HUDEP-2 (cell line): ENCODE results near the gene DRC1.
"Not testable (repeated sequence)": the region's sequence is repeated elsewhere in the genome, so short reads cannot be mapped to it uniquely, and the experiment has no call there.

ENCODE experiments used
- DNase-seq, 76 experiments: peaks; one replicate each; lab custom pipeline; 2025; ENCODE audit not compliant: unreplicated experiment in 76 of 76; lab: John Stamatoyannopoulos, UW

DRC1 gene

GRCh38 chr2:26462100-26462499 is 60.4 kb downstream of the DRC1 start:
- no peak for DNase-seq

GRCh38 chr2:26462511-26463243 is 61.0 kb downstream of the DRC1 start:
- peak in 23 of 76 experiments; percentile 2 to 57 (median 19) for DNase-seq

- no peak for DNase-seq
Observed at GRCh38 chr2:26463244-26464192, 61.8 kb downstream of the DRC1 start.

GRCh38 chr2:26464390-26465265 is 62.9 kb downstream of the DRC1 start:
- no peak for DNase-seq

DNA sequence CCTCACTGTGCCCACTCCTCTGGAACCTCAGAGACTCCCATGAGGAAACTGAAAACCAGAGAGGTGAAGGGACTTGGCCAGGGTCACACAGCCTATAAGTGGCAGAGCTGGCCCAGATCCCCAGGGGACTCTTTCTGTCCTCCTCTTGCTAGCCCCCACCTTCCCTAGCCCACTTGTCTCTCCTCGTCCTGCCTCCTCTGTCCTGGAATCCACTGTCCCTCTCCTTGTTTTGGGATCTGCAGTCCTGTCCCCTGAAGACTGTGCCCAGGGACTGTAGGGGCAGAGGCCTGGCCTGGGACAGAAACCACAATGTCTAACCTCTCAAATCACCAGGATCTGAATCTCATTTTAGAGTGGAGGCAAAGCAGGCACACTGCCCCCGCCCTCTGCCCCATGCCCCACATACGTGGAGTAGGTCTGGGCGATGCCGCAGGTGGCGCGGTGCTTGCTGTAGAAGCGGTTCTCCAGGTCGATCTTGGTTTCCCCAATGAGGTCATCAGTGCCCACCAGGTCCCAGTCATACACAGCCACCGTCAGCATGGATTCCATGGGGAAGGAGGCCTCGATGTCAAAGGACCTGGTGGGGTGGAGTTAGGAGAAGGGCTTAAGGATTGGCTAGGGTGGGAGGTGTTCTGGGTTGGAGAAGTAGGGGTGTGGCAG is 63.7 kb downstream of the DRC1 start:
- no peak for DNase-seq

DNA sequence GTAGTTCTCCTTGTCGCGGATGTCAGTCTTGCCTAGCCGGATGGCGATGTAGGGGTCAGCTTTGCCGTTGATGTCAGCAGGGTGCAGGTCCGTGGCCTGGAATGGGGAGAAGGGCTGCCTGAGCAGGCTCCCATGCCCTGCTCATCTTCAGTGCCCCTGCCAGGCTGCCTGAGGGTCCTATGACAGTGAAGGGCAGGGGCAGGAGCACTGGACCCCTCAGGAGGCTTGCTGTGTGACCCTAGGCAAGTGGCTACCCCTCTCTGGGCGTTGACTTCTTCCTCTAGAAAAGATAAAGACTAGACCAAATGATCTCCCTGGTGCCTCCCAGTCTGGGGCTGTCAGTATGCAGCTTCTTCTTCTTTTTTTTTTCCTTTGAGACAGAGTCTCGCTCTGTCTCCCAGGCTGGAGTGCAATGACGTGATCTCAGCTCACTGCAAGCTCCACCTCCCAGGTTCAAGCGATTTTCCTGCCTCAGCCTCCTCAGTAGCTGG is 64.3 kb downstream of the DRC1 start:
- DNase-seq, result no peak

GRCh38 chr2:26466662-26467310 is 65.1 kb downstream of the DRC1 start:
- no peak for DNase-seq

DNA sequence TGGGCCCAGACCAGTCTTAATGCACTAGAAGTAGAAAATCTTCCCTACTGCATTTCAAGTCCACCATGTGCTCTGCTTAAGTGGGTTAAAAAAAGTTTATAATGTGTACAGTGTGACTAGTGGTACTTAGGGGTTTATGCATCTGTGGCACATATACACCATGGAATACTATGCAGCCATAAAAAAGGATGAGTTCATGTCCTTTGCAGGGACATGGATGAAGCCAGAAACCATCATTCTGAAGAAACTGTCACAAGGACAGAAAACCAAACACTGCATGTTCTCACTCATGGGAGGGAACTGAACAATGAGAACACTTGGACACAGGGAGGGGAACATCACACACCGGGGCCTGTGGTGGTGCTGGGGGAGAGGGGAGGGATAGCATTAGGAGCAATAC is 66.8 kb downstream of the DRC1 start:
- not testable (repeated sequence) for DNase-seq

DNA sequence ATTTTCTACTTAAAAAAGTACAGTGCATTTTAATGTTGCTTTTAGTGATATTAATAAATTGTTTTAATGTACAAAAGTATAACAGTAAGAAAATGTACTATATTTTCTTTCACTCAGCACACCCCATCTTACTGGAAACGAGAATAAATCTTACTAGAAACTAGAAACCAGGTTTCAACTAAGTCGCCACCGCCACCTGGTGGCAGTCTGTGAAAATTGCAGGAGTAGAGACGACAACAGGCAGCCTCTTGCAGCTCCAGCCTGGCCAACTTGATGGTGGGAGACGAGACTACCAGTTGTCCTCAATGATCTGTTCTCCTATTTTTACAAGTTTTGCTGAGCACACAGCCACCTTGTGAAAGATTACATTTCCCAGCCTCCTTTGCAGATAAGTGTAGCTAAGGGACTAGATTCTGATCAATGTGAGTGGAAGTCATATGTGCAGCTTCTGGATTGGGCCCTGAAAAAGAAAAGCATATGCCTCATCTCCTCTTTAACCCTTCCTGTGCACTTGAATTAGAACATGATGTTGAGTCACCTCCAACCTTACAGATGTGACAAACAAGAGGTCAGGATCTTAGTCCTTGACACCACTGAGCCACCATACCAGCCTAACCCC is 67.5 kb downstream of the DRC1 start:
- peak in 62 of 76 experiments; percentile 3 to 71 (median 42) for DNase-seq

DNA sequence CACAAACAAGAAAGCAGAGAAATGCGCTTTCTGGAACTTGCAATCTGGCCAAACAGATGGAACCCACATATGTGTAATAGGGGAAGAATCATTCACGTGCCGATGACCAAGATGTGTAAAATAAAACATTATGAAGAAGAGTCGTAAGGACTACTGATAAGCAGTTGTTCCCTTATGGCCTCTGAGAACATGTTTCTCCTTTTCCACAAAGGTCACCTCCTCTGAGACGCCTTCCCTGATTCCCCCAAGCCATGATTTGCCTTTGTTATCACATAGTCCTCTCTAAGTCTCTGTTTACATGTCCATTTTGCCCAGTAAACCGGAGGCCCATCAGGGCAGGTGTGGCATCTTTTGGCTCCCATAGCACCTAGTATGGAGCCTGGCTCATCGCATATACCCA is 68.2 kb downstream of the DRC1 start:
- no peak for DNase-seq

DNA sequence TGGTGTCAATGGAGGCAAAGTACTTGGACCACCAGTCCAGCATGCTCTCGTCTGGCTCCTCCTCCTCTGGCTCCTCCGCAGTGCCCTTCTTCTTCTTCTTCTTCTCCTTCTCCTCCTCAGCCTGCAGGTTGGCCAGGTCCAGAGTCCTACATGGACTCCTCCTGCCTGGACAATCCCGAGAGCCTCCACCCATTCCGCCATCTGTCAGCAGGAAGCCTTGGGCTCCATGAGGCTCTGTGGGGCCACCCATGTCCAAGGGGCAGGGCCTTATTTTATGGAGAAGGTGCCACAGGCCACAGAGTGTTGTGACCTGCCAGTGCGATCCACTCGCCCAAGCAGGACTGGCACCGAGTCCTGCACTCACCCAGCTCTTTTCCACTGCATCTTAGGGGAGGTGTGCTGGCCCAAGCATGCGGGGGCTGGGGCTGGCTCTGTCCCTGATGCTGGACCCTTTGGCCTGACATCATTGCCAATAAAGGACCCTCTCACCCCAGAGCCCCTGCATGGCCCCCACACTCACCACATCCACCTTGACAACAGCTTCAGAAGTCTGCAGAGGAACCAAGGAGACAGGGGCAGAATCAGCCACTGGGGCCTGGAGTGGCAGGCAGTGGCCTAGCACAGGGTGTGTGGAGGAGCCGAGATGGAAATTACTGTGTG is 69.0 kb downstream of the DRC1 start:
- DNase-seq, result no peak

DNA sequence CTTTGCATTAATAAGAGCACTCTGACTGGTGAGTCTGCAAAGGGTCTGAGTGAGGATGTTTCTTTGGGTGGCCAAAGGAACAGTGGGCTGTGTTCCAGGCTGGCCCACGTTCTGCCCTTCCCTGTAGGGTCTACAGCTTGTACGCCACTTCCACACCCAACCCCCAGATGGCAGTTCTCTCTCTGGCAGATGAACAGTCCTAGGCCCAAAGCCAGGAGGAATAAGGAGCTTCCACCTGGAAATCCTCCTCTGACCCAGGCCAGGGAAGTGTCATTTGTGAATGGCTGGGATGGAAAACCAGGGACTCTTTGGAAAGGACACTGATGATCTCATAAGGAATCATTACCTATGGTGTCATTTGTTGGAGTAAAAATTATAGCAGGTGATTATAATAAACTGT is 69.6 kb downstream of the DRC1 start:
- no peak for DNase-seq

DNA sequence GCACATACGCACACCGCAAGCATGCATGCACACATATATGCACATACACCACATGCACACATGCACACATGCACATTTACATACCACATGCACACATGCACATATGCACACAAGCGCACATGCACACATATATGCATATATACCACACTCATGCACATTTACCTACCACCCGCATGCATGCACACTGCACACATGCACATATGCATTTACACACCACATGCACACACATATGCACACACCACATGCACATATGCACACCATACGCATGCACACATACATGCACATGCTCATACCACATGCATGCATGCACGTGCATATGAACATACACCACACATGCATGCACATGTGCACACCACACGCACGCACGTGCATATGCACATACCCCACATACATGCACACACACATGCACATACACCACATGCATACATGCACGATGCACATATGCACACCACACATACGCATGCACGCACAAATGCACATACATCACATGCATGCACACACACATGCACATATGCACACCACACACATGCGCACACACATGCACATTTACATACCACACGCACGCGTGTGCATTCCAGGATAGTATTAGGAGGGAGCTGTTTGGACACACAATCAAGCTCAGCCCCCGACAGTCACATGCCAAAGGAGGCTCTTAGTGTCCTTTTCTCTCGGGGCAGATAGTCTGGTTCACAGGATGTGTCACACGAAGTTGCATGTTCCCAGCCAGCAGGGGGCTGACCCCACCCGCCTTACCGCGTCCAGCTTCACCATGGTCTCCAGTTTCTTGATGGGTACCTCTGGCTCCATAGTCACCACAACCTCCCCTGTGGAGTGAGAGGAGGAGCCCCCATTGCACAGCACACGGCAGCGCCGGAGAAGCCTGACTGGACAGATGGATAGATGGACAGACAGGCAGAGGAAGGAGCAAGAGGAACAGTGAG is 70.3 kb downstream of the DRC1 start:
- no peak for DNase-seq

GRCh38 chr2:26472821-26473655 is 71.3 kb downstream of the DRC1 start:
- no peak for DNase-seq

DNA sequence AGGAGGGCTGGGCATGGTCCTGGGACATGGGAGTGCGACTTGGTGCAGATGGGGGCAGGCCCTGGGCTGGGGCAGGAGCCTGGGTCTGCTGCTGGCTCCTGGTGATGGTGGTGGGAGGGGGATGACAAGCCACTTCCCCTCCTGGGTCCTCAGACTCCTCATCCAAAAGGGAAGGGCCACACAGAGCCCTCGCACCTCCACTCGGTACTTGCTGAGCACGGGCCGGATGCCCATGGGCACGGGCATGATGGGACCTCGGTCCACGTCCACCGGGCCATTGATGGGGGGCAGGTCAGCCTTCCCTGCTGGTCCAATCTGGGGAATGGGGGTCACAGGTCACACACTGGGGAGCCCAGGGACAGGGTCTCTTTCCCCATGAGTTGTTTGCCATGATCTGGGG is 72.1 kb downstream of the DRC1 start:
- DNase-seq, result no peak

DNA sequence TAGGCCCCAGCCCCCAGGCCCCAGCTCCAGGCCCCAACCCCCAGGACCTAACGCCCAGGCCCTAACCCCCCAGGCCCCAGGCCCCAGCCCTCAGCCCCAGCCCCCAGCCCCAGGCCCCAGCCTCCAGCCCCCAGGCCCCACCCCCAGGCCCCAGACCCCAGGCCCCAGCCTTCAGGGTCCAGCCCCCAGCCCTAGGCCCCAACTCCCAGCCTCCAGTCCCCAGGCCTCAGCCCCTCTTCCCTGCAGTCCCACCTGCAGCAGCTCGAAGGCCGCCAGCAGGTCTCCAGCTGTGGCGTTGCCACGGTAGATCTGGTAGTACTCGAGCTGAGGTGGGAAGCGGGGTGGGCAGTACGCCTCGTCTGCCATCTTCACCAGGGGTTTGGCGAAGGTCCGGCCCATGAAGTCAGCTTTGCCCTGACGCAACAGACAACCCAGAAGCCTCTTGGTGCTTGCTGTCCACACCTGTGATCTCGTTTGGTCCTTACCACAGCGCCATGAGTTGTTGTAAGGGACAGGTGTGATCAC is 72.6 kb downstream of the DRC1 start:
- DNase-seq, result no peak

DNA sequence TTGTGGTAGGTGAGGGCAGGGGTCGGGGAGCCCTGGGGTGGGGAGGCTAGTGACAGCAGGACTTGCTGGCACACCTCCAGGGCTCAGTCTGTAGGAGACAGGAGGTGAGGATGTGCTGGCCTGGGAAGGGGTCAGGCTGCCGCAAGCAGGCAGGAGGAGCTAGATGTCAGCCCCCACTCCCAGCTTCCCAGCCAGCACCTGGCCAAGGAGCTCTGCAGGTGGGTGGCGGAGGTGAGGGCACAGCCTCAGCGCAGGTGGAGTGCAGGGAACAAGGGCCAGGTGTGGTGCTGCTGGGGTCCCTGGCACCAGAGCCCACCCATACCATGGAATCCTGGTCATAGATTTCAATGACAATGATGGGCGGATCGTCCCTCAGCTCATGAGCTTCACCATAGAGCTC is 73.3 kb downstream of the DRC1 start:
- DNase-seq, result no peak
